MCF 10A (cell line): ENCODE results near the gene SVIL. TPM values are rescaled to one million over a fixed set of nuclear protein-coding genes. Genes with fewer than 3 reads are reported as not detected.
"Not testable (repeated sequence)": the region's sequence is repeated elsewhere in the genome, so short reads cannot be mapped to it uniquely, and the experiment has no call there.

Experiments used
- BruUV-seq: library from RNA; stranded (reverse); fragments of 400-500 nt; replicated peaks from 2 replicates; lab custom pipeline; 2021; lab: Mats Ljungman, UMichigan
- CTCF ChIA-PET: fragments of 300-600 bp; sonication (Branson Sonifier 250); formaldehyde crosslinking; extraction: SDS; loops from one replicate; lab custom pipeline; 2021; ENCODE audit warnings: antibody characterized with exemption, inconsistent platforms; lab: Yijun Ruan, JAX
- POLR2A ChIA-PET: fragments of 300-600, 350-650 bp; sonication (Branson Sonifier 250); formaldehyde crosslinking; extraction: SDS; loops from one replicate; lab custom pipeline; 2020; ENCODE audit warnings: antibody characterized with exemption, inconsistent platforms; lab: Yijun Ruan, JAX
- DNase-seq: peaks from one replicate; pipeline ENCODE4 v3.0.0-alpha.2; 2018; ENCODE audit not compliant: unreplicated experiment
- H3K27ac Mint-ChIP-seq: one replicate; pipeline ENCODE4 v1.8.0; 2022; ENCODE audit warnings: mild to moderate bottlenecking, low read depth, mixed read lengths; ENCODE audit not compliant: unreplicated experiment
- H3K27me3 Mint-ChIP-seq: one replicate; pipeline ENCODE4 v1.8.0; 2022; ENCODE audit warnings: mixed read lengths; ENCODE audit not compliant: insufficient read depth, unreplicated experiment
- H3K36me3 Mint-ChIP-seq: one replicate; pipeline ENCODE4 v1.8.0; 2022; ENCODE audit warnings: mild to moderate bottlenecking, moderate library complexity, mixed read lengths; ENCODE audit not compliant: insufficient read depth, unreplicated experiment
- H3K4me1 Mint-ChIP-seq: one replicate; pipeline ENCODE4 v1.8.0; 2022; ENCODE audit warnings: mixed read lengths; ENCODE audit not compliant: insufficient read depth, unreplicated experiment
- H3K4me3 Mint-ChIP-seq: one replicate; pipeline ENCODE4 v1.8.0; 2022; ENCODE audit warnings: mild to moderate bottlenecking, moderate library complexity, mixed read lengths; ENCODE audit not compliant: unreplicated experiment
- H3K9me3 Mint-ChIP-seq: one replicate; pipeline ENCODE4 v1.8.0; 2022; ENCODE audit warnings: mixed read lengths; ENCODE audit not compliant: unreplicated experiment
- intact Hi-C: fragments of 100-400 bp; cut with micrococcal nuclease; formaldehyde crosslinking; loops from 2 replicates; pipeline ENCODE4 v1.14.1; 2022
- total RNA-seq: library from RNA; stranded (reverse); gene quantifications from 2 replicates; pipeline ENCODE4 v1.2.3, GENCODE V29; 2022
- TF ChIP-seq, protein P1 (sequence below): fragments of 200-600 bp; IDR thresholded peaks from one replicate; pipeline ENCODE4 v1.8.0; 2022; ENCODE audit warnings: antibody characterized with exemption, mild to moderate bottlenecking; ENCODE audit not compliant: unreplicated experiment

SVIL gene
- total RNA-seq, 1 experiment from 2014 or later, result 43.3 TPM

DNA sequence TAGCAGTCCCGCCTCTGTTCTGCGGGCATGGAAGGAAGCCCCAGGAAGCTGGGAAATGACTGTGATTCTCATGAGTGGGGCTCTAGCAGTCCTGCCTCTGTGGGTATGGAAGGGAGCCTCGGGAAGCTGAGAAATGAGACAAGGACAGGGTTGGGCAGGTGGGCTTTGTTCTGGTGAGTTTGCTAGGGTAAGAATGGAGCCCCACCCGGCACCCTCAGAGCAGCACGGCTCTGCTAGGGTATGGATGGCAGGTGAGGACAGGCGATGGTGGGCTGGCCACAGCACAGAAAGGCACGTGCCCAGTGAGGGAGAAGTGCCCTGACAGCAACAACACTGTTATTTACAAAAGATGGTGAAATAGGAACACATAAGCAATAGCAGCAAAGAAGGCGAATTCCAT, 39.6 kb downstream of the SVIL start:
- Mint-ChIP-seq H3K27ac (no peak overlapping the region), H3K9me3 (no peaks in the 10 kb centered on the region), H3K36me3 (peaks cover 21% of the 10 kb centered on the region), H3K4me1 (peaks cover 33% of the 10 kb centered on the region), H3K27me3 (no peaks in the 10 kb centered on the region), H3K4me3 (no peak overlapping the region)
- no TSS peak for BruUV-seq
- no peak for DNase-seq
- TF ChIP-seq, protein P1, sequence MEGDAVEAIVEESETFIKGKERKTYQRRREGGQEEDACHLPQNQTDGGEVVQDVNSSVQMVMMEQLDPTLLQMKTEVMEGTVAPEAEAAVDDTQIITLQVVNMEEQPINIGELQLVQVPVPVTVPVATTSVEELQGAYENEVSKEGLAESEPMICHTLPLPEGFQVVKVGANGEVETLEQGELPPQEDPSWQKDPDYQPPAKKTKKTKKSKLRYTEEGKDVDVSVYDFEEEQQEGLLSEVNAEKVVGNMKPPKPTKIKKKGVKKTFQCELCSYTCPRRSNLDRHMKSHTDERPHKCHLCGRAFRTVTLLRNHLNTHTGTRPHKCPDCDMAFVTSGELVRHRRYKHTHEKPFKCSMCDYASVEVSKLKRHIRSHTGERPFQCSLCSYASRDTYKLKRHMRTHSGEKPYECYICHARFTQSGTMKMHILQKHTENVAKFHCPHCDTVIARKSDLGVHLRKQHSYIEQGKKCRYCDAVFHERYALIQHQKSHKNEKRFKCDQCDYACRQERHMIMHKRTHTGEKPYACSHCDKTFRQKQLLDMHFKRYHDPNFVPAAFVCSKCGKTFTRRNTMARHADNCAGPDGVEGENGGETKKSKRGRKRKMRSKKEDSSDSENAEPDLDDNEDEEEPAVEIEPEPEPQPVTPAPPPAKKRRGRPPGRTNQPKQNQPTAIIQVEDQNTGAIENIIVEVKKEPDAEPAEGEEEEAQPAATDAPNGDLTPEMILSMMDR, result no peak
- intact Hi-C loops, result no loop called here
- ChIA-PET POLR2A (no interaction called here), CTCF (interaction anchor here (0.9 kb wide), 1 partner anchor 62 kb away, joined by 3 read pairs; no protein-coding TSS in a partner anchor)

DNA sequence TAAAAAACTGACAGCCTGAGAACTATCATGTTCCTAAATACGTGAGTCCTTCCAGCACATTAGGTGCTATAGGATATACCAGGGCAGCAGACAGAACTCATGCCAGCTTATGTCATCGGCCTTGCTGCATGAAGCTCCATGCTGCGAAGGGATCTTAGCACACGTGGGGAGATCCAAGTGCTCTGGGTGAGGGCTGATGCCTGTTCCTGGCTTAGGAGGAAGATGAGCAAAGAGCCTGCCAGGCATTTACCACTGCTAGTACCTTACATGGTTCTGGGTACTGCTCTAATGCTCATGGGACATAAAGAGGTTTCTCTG, 43.2 kb downstream of the SVIL start:
- Mint-ChIP-seq H3K4me3 (no peak overlapping the region), H3K9me3 (no peaks in the 10 kb centered on the region), H3K4me1 (peaks cover 27% of the 10 kb centered on the region), H3K27ac (no peak overlapping the region), H3K36me3 (peaks cover 22% of the 10 kb centered on the region), H3K27me3 (no peaks in the 10 kb centered on the region)
- no peak for DNase-seq
- no TSS peak for BruUV-seq
- ChIA-PET POLR2A (no interaction called here), CTCF (interaction anchor here (0.6 to 2.8 kb wide), 10 partner anchors 10 to 143 kb away, joined by 3 to 9 read pairs (median 4); no protein-coding TSS in a partner anchor)
- TF ChIP-seq, protein P1, result no peak
- intact Hi-C loops, result loop anchor here (5.0 kb wide), 1 partner anchor 34 kb away; no protein-coding TSS in a partner anchor

DNA sequence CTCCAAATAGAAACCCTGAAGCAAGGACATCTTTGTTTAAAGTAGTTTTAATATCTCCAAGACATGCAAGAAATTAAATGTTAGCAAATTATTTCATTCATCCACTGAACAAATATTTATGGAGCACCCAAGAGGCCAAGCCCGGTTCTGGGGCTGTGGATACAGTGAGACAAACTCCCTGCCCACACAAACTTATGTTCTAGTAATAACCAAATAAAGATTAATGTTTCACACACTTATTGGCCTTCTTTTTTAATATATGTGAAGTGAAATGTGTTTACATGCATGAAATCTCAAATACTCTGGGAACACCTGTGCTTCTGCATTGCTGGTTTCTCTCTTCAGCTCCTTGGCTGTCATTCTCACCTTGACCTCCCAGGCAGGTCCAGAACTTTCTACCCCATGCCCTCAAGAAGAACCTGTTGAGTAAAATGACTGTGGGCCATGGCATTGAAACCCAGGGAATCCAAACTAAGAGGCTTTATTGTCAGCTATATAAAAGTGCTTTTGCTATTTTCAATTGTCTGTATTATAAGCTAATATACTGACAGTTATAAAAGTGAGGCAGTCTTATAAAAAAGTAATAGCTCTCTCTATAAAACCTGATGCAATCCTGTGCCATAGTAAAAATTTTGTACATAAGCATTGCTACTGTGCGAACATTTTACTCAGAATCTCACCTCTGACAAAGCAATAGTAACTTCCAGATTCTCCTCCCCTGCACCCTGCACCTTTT, 43.7 kb downstream of the SVIL start:
- Mint-ChIP-seq H3K9me3 (no peaks in the 10 kb centered on the region), H3K36me3 (peaks cover 19% of the 10 kb centered on the region), H3K4me3 (peak overlapping the region; percentile 15), H3K27me3 (no peaks in the 10 kb centered on the region), H3K4me1 (peaks cover 24% of the 10 kb centered on the region), H3K27ac (peak overlapping the region; percentile 92)
- CTCF ChIA-PET, result interaction anchor here (0.6 to 2.8 kb wide), 12 partner anchors 11 to 143 kb away, joined by 3 to 9 read pairs (median 4); no protein-coding TSS in a partner anchor
- TF ChIP-seq, protein P1, result no peak
- intact Hi-C loops, result loop anchor here (1.0 to 5.0 kb wide), 4 partner anchors 34 to 144 kb away; no protein-coding TSS in a partner anchor
- no peak for DNase-seq
- no TSS peak for BruUV-seq
- POLR2A ChIA-PET, result interaction anchor here (0.9 to 1.4 kb wide), 2 partner anchors 44 to 145 kb away, joined by 3 to 4 read pairs; partner anchors contain the start of gene SVIL

DNA sequence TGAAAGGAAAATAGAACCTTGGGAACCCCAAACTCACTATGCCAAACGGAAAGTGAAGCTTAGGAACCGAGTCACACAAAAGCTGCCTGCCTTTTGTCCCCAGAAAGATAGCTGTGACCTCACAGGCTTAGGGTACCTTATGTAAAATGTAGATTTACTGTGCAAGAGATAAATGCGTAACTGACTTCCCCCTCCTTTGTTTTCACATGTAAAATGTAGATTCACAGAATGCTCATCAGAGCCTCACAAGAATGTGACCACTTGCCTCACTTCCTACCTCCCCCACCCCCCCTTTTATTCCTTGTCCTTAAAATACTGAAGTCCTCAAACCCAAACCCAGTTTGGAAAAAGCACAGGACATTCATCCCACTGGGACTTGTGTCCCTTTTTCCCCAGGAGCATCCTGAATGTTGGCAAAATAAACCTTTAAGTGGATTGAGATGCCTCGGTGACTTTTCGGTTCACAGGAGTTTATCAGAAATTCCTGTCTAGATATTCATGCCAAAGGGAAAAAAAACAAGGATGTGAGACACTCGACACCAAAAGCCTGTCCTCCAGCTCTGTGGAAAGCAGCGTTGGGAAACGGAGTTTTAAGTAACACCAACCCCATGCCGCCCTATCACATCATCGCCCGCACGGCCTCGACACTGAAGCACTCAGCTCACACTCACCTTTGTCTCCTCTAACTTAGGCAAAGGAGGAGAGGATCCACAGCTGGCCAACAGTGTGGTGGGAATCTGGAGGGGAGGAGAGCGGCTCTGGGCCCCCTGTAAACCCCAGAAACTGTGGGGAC, 45.9 kb downstream of the SVIL start:
- CTCF ChIA-PET, result interaction anchor here (0.7 to 2.8 kb wide), 6 partner anchors 8 to 413 kb away, joined by 3 to 9 read pairs (median 4); no protein-coding TSS in a partner anchor
- Mint-ChIP-seq H3K27me3 (no peaks in the 10 kb centered on the region), H3K4me1 (peaks cover 19% of the 10 kb centered on the region), H3K4me3 (no peak overlapping the region), H3K36me3 (peaks cover 16% of the 10 kb centered on the region), H3K9me3 (no peaks in the 10 kb centered on the region), H3K27ac (no peak overlapping the region)
- POLR2A ChIA-PET, result no interaction called here
- TF ChIP-seq, protein P1, result no peak
- intact Hi-C loops, result no loop called here
- BruUV-seq, result no TSS peak
- DNase-seq, result no peak

DNA sequence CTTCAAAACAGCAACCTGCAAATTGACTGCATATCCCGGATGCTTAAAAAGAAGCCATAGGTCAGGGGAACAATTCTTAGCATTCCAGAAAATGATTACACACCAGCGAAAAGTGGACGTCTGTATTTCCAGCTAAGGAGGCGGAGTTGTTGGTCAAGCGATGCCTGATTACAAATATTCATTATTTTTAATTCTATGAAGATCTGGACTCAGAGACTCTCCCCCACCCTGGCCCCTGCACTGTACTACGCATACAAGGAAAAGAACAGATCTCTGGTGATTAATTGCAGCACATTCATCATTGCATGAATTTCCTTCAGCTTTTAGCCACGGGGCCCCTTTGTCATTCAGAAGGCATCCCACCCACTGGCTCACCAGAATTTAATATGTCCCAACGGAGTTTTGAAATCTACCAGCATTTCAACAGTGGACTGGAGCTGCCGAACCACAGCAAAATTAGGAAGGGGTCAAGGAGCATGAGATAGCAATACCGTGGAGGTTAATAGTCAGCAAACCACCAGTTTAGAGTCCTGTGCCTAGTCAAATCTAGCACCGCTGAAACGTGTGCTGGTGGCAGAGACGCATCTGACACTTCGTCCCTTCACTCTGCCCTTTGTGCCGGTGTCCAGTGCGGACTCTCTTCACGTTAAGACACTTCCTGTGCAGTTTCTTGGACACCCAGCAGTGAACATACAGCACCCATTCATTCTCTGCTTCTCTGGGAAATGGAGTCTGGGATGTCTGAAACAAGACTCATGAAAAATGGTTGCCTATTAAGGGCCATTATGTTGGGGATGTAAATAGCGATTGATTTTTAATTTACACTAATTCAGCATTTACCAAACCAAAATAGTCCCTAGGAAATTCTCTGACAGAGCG, 46.8 kb downstream of the SVIL start:
- peaks cover 21% of the 10 kb centered on the region for H3K4me1 Mint-ChIP-seq
- peaks cover 19% of the 10 kb centered on the region for H3K36me3 Mint-ChIP-seq
- H3K4me3 Mint-ChIP-seq, intact Hi-C loops, DNase-seq, H3K27me3 Mint-ChIP-seq, H3K27ac Mint-ChIP-seq, H3K9me3 Mint-ChIP-seq, BruUV-seq: not testable (repeated sequence)
- CTCF ChIA-PET, result interaction anchor here (0.7 kb wide), 1 partner anchor 161 kb away, joined by 3 read pairs; no protein-coding TSS in a partner anchor
- POLR2A ChIA-PET, result interaction anchor here (0.6 kb wide), 1 partner anchor 58 kb away, joined by 3 read pairs; no protein-coding TSS in a partner anchor
